ENCODE measurements around the gene TM4SF20. TPM values are rescaled to one million over a fixed set of nuclear protein-coding genes. Genes with fewer than 3 reads are reported as not detected.
A peak's percentile ranks its signal among the peaks of the same experiment; 100 is the strongest.

TM4SF20 gene
- polyA plus RNA-seq (2013), result not detected in 2 replicates

GRCh38 chr2:227379095-227379494, at the start of gene TM4SF20:
TM4SF20 (minus strand) TSS chr2:227379306; CDS start chr2:227379268, 38 bp downstream.
- Histone ChIP-seq H2BK120ac (ENCODE audit: insufficient read depth, low read length, poor library complexity) (no peak within 1 kb of the TSS), H3K14ac (ENCODE audit: low read length) (no peak within 1 kb of the TSS), H4K8ac (ENCODE audit: low read depth, low read length) (no peak within 1 kb of the TSS), H4K91ac (ENCODE audit: low read depth, low read length) (no peak within 1 kb of the TSS), H2AK5ac (ENCODE audit: low read length) (no peak within 1 kb of the TSS), H4K12ac (ENCODE audit: low read depth, low read length) (no peak within 1 kb of the TSS), H3K4me1 (ENCODE audit: control insufficient read depth in 1 of 2, insufficient read depth in 2 of 2, low read length in 2 of 2) (peaks cover 0 to 2% of the 10 kb centered on the region in 2 experiments), H3K23ac (ENCODE audit: low read length) (peak within 1 kb of the TSS; percentile 9), H3K9me3 (ENCODE audit: insufficient read depth, low read depth, low read length) (no peaks in the 10 kb centered on the region), H2AFZ (ENCODE audit: insufficient read depth, low read length, poor library complexity) (no peak within 1 kb of the TSS), H3K4me2 (ENCODE audit: low read length) (no peak within 1 kb of the TSS), H3K4me3 (ENCODE audit: low read depth, low read length) (no peak within 1 kb of the TSS), H3K18ac (ENCODE audit: low read length) (no peak within 1 kb of the TSS), H3K9ac (ENCODE audit: low read length) (no peak within 1 kb of the TSS), H3K27me3 (ENCODE audit: insufficient read depth, low read length) (no peaks in the 10 kb centered on the region), H2BK5ac (ENCODE audit: low read depth, low read length, poor library complexity) (no peak within 1 kb of the TSS), H3K36me3 (ENCODE audit: control insufficient read depth in 1 of 2, insufficient read depth in 2 of 2, low read length in 2 of 2) (no peaks in the 10 kb centered on the region), H2BK12ac (ENCODE audit: low read length) (no peak within 1 kb of the TSS), H3K27ac (ENCODE audit: low read depth, low read length) (no peak within 1 kb of the TSS), H3K79me2 (ENCODE audit: control insufficient read depth, insufficient read depth, low read length, poor library complexity) (no peaks in the 10 kb centered on the region), H3K79me1 (ENCODE audit: low read length) (no peaks in the 10 kb centered on the region), H3K4ac (ENCODE audit: low read depth, low read length) (no peak within 1 kb of the TSS)
- no CpG with 5 or more reads among the region's 4 CpGs for WGBS (ENCODE audit: extremely low coverage, insufficient coverage, insufficient read length)
- DNase-seq, result no peak

- no peak overlapping the region for H2AFZ ChIP-seq (ENCODE audit: insufficient read depth, low read length, poor library complexity)
- H3K9ac ChIP-seq (ENCODE audit: low read length), result no peak overlapping the region
- H3K4me1 ChIP-seq (ENCODE audit: control insufficient read depth in 1 of 2, insufficient read depth in 2 of 2, low read length in 2 of 2), result no peaks in the 10 kb centered on the region
- no CpG with 5 or more reads among the region's 8 CpGs for WGBS (ENCODE audit: extremely low coverage, insufficient coverage, insufficient read length)
- no peak overlapping the region for H2BK12ac ChIP-seq (ENCODE audit: low read length)
- no peak overlapping the region for H3K18ac ChIP-seq (ENCODE audit: low read length)
- no peaks in the 10 kb centered on the region for H3K79me1 ChIP-seq (ENCODE audit: low read length)
- H3K4me2 ChIP-seq (ENCODE audit: low read length), result no peak overlapping the region
- no peak overlapping the region for H2AK5ac ChIP-seq (ENCODE audit: low read length)
- no peak overlapping the region for H4K8ac ChIP-seq (ENCODE audit: low read depth, low read length)
- no peak overlapping the region for H3K27ac ChIP-seq (ENCODE audit: low read depth, low read length)
- H3K4ac ChIP-seq (ENCODE audit: low read depth, low read length), result no peak overlapping the region
- no peak overlapping the region for H3K23ac ChIP-seq (ENCODE audit: low read length)
- no peaks in the 10 kb centered on the region for H3K9me3 ChIP-seq (ENCODE audit: insufficient read depth, low read depth, low read length)
- no peak overlapping the region for H2BK120ac ChIP-seq (ENCODE audit: insufficient read depth, low read length, poor library complexity)
- no peak overlapping the region for H4K91ac ChIP-seq (ENCODE audit: low read depth, low read length)
- H3K79me2 ChIP-seq (ENCODE audit: control insufficient read depth, insufficient read depth, low read length, poor library complexity), result no peaks in the 10 kb centered on the region
- H4K12ac ChIP-seq (ENCODE audit: low read depth, low read length), result no peak overlapping the region
- no peaks in the 10 kb centered on the region for H3K27me3 ChIP-seq (ENCODE audit: insufficient read depth, low read length)
- no peak overlapping the region for H2BK5ac ChIP-seq (ENCODE audit: low read depth, low read length, poor library complexity)
- H3K36me3 ChIP-seq (ENCODE audit: control insufficient read depth in 1 of 2, insufficient read depth in 2 of 2, low read length in 2 of 2), result no peaks in the 10 kb centered on the region
- H3K4me3 ChIP-seq (ENCODE audit: low read depth, low read length), result no peak overlapping the region
- no peak for DNase-seq
- no peak overlapping the region for H3K14ac ChIP-seq (ENCODE audit: low read length)
Measured at GRCh38 chr2:227428731-227429285, 49.7 kb upstream of the TM4SF20 start.

- Histone ChIP-seq H4K12ac (ENCODE audit: low read depth, low read length) (no peak overlapping the region), H3K9ac (ENCODE audit: low read length) (no peak overlapping the region), H3K23ac (ENCODE audit: low read length) (no peak overlapping the region), H4K8ac (ENCODE audit: low read depth, low read length) (no peak overlapping the region), H3K79me1 (ENCODE audit: low read length) (no peaks in the 10 kb centered on the region), H2AK5ac (ENCODE audit: low read length) (no peak overlapping the region), H3K18ac (ENCODE audit: low read length) (no peak overlapping the region), H2BK12ac (ENCODE audit: low read length) (no peak overlapping the region), H3K36me3 (ENCODE audit: control insufficient read depth in 1 of 2, insufficient read depth in 2 of 2, low read length in 2 of 2) (no peaks in the 10 kb centered on the region), H2BK120ac (ENCODE audit: insufficient read depth, low read length, poor library complexity) (no peak overlapping the region), H3K79me2 (ENCODE audit: control insufficient read depth, insufficient read depth, low read length, poor library complexity) (no peaks in the 10 kb centered on the region), H3K4ac (ENCODE audit: low read depth, low read length) (no peak overlapping the region), H3K4me3 (ENCODE audit: low read depth, low read length) (no peak overlapping the region), H2BK5ac (ENCODE audit: low read depth, low read length, poor library complexity) (no peak overlapping the region), H3K9me3 (ENCODE audit: insufficient read depth, low read depth, low read length) (no peaks in the 10 kb centered on the region), H3K27me3 (ENCODE audit: insufficient read depth, low read length) (no peaks in the 10 kb centered on the region), H4K91ac (ENCODE audit: low read depth, low read length) (no peak overlapping the region), H3K14ac (ENCODE audit: low read length) (no peak overlapping the region), H3K4me1 (ENCODE audit: control insufficient read depth in 1 of 2, insufficient read depth in 2 of 2, low read length in 2 of 2) (no peaks in the 10 kb centered on the region), H3K4me2 (ENCODE audit: low read length) (no peak overlapping the region), H2AFZ (ENCODE audit: insufficient read depth, low read length, poor library complexity) (no peak overlapping the region), H3K27ac (ENCODE audit: low read depth, low read length) (no peak overlapping the region)
- no peak for DNase-seq
- no CpG with 5 or more reads among the region's 10 CpGs for WGBS (ENCODE audit: extremely low coverage, insufficient coverage, insufficient read length)
Measured at GRCh38 chr2:227423656-227424499, 44.8 kb upstream of the TM4SF20 start.

GRCh38 chr2:227420087-227421052, 41.3 kb upstream of the TM4SF20 start:
- no peak overlapping the region for H2AFZ ChIP-seq (ENCODE audit: insufficient read depth, low read length, poor library complexity)
- H2AK5ac ChIP-seq (ENCODE audit: low read length), result no peak overlapping the region
- H4K8ac ChIP-seq (ENCODE audit: low read depth, low read length), result no peak overlapping the region
- H2BK120ac ChIP-seq (ENCODE audit: insufficient read depth, low read length, poor library complexity), result no peak overlapping the region
- H3K9me3 ChIP-seq (ENCODE audit: insufficient read depth, low read depth, low read length), result no peaks in the 10 kb centered on the region
- H3K79me1 ChIP-seq (ENCODE audit: low read length), result no peaks in the 10 kb centered on the region
- no peak overlapping the region for H3K4ac ChIP-seq (ENCODE audit: low read depth, low read length)
- H3K18ac ChIP-seq (ENCODE audit: low read length), result no peak overlapping the region
- H3K14ac ChIP-seq (ENCODE audit: low read length), result no peak overlapping the region
- no peaks in the 10 kb centered on the region for H3K36me3 ChIP-seq (ENCODE audit: control insufficient read depth in 1 of 2, insufficient read depth in 2 of 2, low read length in 2 of 2)
- no peak overlapping the region for H4K91ac ChIP-seq (ENCODE audit: low read depth, low read length)
- no peak overlapping the region for H3K4me3 ChIP-seq (ENCODE audit: low read depth, low read length)
- no peak overlapping the region for H3K4me2 ChIP-seq (ENCODE audit: low read length)
- no CpG with 5 or more reads among the region's 15 CpGs for WGBS (ENCODE audit: extremely low coverage, insufficient coverage, insufficient read length)
- DNase-seq, result no peak
- H3K79me2 ChIP-seq (ENCODE audit: control insufficient read depth, insufficient read depth, low read length, poor library complexity), result no peaks in the 10 kb centered on the region
- no peak overlapping the region for H2BK5ac ChIP-seq (ENCODE audit: low read depth, low read length, poor library complexity)
- no peaks in the 10 kb centered on the region for H3K4me1 ChIP-seq (ENCODE audit: control insufficient read depth in 1 of 2, insufficient read depth in 2 of 2, low read length in 2 of 2)
- H4K12ac ChIP-seq (ENCODE audit: low read depth, low read length), result no peak overlapping the region
- no peak overlapping the region for H3K23ac ChIP-seq (ENCODE audit: low read length)
- no peaks in the 10 kb centered on the region for H3K27me3 ChIP-seq (ENCODE audit: insufficient read depth, low read length)
- no peak overlapping the region for H3K27ac ChIP-seq (ENCODE audit: low read depth, low read length)
- no peak overlapping the region for H3K9ac ChIP-seq (ENCODE audit: low read length)
- no peak overlapping the region for H2BK12ac ChIP-seq (ENCODE audit: low read length)
